Calu3 (cell line): ENCODE measurements around the gene RYR1. TPM values are rescaled to one million over a fixed set of nuclear protein-coding genes. Genes with fewer than 3 reads are reported as not detected.

ENCODE experiments used
- BruUV-seq: library from RNA; stranded (reverse); fragments of 400-500 nt; replicated peaks from 2 replicates; lab custom pipeline; 2021; lab: Mats Ljungman, UMichigan
- CTCF ChIA-PET: fragments of 300-600 bp; sonication (Branson Sonifier 250); formaldehyde crosslinking; loops from one replicate; lab custom pipeline; 2022; ENCODE audit warnings: antibody characterized with exemption; lab: Charles Lee
- DNase-seq: peaks from one replicate; pipeline ENCODE4 v3.0.0; 2022
- H3K27ac Mint-ChIP-seq: one replicate; pipeline ENCODE4 v1.8.0; 2022; ENCODE audit warnings: mixed read lengths; ENCODE audit not compliant: unreplicated experiment
- H3K27me3 Mint-ChIP-seq: one replicate; pipeline ENCODE4 v1.8.0; 2022; ENCODE audit warnings: mixed read lengths; ENCODE audit not compliant: unreplicated experiment
- H3K36me3 Mint-ChIP-seq: one replicate; pipeline ENCODE4 v1.8.0; 2022; ENCODE audit warnings: mild to moderate bottlenecking, moderate library complexity, mixed read lengths; ENCODE audit not compliant: insufficient read depth, unreplicated experiment
- H3K4me1 Mint-ChIP-seq: one replicate; pipeline ENCODE4 v1.8.0; 2022; ENCODE audit warnings: mild to moderate bottlenecking, low read depth, mixed read lengths; ENCODE audit not compliant: unreplicated experiment
- H3K4me3 Mint-ChIP-seq: one replicate; pipeline ENCODE4 v1.8.0; 2022; ENCODE audit warnings: mild to moderate bottlenecking, low read depth, moderate library complexity, mixed read lengths; ENCODE audit not compliant: unreplicated experiment
- H3K9me3 Mint-ChIP-seq: one replicate; pipeline ENCODE4 v1.8.0; 2022; ENCODE audit warnings: low read depth, mixed read lengths; ENCODE audit not compliant: unreplicated experiment
- intact Hi-C: fragments of 100-400 bp; cut with micrococcal nuclease; formaldehyde crosslinking; loops from one replicate; pipeline ENCODE4 v1.10.0; 2022; ENCODE audit not compliant: unreplicated experiment
- total RNA-seq: library from RNA; stranded (reverse); gene quantifications from 2 replicates; pipeline ENCODE4 v1.2.3, GENCODE V29; 2022
- TF ChIP-seq, protein P1 (sequence below): fragments of 200-600 bp; IDR thresholded peaks from one replicate; pipeline ENCODE4 v1.8.0; 2022; ENCODE audit warnings: antibody characterized with exemption; ENCODE audit not compliant: unreplicated experiment

The RYR1 gene
- total RNA-seq, 1 experiment from 2014 or later: 1.4 TPM

DNA sequence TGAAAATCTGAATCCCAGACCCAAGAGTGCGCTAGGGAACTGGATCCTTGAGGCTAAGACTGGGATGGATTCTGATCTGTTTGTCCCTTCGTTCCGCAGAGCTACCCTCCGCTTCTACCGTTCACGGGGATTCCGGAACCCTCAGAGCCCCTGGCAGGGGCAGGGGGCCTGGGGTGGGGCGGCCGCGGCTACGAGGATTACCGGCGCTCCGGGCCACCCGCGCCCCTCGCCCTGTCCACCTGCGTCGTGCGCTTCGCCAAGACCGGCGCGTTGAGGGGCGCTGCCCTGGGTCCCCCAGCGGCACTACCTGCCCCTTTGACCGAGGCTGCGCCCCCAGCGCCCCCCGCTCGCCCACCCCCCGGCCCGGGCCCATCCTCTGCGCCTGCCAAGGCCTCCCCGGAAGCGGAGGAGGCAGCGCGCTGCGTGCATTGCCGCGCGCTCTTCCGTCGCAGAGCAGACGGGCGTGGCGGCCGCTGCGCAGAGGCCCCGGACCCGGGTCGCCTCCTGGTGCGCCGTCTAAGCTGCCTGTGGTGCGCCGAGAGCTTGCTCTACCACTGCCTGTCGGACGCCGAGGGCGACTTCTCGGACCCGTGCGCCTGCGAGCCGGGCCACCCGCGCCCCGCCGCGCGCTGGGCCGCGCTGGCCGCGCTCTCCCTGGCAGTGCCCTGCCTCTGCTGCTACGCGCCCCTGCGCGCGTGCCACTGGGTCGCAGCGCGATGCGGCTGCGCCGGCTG lies 37.9 kb upstream of the RYR1 start:
- TF ChIP-seq, protein P1, sequence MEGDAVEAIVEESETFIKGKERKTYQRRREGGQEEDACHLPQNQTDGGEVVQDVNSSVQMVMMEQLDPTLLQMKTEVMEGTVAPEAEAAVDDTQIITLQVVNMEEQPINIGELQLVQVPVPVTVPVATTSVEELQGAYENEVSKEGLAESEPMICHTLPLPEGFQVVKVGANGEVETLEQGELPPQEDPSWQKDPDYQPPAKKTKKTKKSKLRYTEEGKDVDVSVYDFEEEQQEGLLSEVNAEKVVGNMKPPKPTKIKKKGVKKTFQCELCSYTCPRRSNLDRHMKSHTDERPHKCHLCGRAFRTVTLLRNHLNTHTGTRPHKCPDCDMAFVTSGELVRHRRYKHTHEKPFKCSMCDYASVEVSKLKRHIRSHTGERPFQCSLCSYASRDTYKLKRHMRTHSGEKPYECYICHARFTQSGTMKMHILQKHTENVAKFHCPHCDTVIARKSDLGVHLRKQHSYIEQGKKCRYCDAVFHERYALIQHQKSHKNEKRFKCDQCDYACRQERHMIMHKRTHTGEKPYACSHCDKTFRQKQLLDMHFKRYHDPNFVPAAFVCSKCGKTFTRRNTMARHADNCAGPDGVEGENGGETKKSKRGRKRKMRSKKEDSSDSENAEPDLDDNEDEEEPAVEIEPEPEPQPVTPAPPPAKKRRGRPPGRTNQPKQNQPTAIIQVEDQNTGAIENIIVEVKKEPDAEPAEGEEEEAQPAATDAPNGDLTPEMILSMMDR: no peak
- Mint-ChIP-seq H3K4me1 (peaks cover 10% of the 10 kb centered on the region), H3K9me3 (no peaks in the 10 kb centered on the region), H3K36me3 (peaks cover 5% of the 10 kb centered on the region), H3K4me3 (no peak overlapping the region), H3K27ac (no peak overlapping the region), H3K27me3 (peaks cover 3% of the 10 kb centered on the region)
- CTCF ChIA-PET: no interaction called here
- BruUV-seq: no TSS peak
- DNase-seq: no peak
- intact Hi-C loops: no loop called here

DNA sequence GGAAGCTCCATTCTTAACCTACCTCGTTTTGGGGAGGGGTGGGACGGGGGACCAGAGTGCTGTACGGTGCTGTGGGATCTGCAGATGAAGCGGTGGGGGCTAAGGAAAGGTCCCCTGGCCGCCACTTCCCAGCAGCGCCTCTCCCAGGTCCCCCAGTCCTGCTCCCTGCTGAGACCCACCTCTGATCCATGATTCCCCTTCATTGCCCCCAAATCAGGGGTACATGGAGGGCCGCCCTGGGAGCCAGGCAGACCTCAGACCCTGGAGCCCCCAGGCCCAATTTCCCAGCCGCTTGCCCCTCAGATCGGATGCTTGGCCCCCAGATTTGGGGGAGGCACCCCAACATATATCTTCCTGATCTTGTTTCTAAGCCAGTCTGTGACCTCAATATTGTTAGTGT lies 34.4 kb upstream of the RYR1 start:
- Mint-ChIP-seq H3K36me3 (peaks cover 19% of the 10 kb centered on the region), H3K4me3 (no peak overlapping the region), H3K4me1 (no peaks in the 10 kb centered on the region), H3K9me3 (no peaks in the 10 kb centered on the region), H3K27ac (no peak overlapping the region), H3K27me3 (no peaks in the 10 kb centered on the region)
- DNase-seq: no peak
- CTCF ChIA-PET: interaction anchor here (0.7 to 1.4 kb wide), 2 partner anchors 9 to 534 kb away, joined by 3 to 4 read pairs; no protein-coding TSS in a partner anchor
- intact Hi-C loops: no loop called here
- no TSS peak for BruUV-seq
- TF ChIP-seq, protein P1: no peak

DNA sequence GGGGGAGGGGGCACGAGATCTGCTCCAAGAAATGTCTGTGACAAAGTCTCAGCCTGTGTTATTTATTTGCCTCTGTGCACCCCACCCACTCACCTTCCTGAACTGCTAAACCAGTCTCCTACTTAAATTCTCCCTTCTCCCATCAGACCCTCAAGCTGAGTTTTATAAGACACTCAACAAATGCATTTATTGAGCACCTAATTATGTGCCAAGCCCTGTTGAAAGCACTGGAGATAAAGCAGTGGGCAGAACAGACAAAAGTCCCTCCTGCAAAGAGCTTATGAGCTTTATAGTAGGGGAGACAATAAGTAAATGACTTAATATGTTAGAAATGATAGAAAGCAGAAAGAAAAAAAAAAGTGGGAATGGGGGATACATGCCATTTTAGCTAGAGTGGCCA lies 34.0 kb upstream of the RYR1 start:
- H3K4me3 Mint-ChIP-seq: no peak overlapping the region
- BruUV-seq: no TSS peak
- no peaks in the 10 kb centered on the region for H3K27me3 Mint-ChIP-seq
- H3K4me1 Mint-ChIP-seq: no peaks in the 10 kb centered on the region
- no peak for DNase-seq
- H3K27ac Mint-ChIP-seq: no peak overlapping the region
- intact Hi-C loops: no loop called here
- H3K9me3 Mint-ChIP-seq: no peaks in the 10 kb centered on the region
- CTCF ChIA-PET: interaction anchor here (1.4 kb wide), 2 partner anchors 10 to 12 kb away, joined by 3 to 5 read pairs; partner anchors contain the start of gene GGN
- peaks cover 23% of the 10 kb centered on the region for H3K36me3 Mint-ChIP-seq
- TF ChIP-seq, protein P1: no peak

DNA sequence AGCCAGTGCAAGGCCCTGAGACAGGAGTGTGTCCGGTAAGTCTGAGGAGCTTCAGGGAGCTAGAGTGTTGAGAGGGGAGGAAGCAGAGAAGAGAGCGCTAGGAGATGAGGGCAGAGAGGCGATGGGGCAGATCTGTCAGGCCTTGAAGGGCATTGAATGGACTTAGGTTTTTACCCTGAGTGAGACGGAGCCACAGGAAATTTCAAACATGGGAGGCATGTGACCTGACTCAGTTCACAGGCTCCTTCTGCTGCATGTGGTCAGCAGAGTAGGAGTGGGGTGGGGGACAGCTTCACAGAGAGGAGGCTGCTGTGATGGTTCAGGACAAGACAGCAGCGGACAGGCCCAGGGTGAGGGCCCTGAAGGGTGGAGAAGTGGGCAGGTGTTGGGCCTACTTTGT lies 33.1 kb upstream of the RYR1 start:
- intact Hi-C loops: loop anchor here (5.0 kb wide), 1 partner anchor 532 kb away; the partner anchor contains the start of genes MRPS12 and SARS2
- H3K4me3 Mint-ChIP-seq: no peak overlapping the region
- CTCF ChIA-PET: interaction anchor here (0.6 to 1.4 kb wide), 3 partner anchors 10 to 86 kb away, joined by 3 to 5 read pairs (median 4); partner anchors contain the start of gene GGN

More for the DNA sequence above, 33.1 kb upstream of the RYR1 start:
- no peak for DNase-seq
- Mint-ChIP-seq H3K27me3 (no peaks in the 10 kb centered on the region), H3K9me3 (no peaks in the 10 kb centered on the region), H3K36me3 (peaks cover 31% of the 10 kb centered on the region), H3K27ac (no peak overlapping the region), H3K4me1 (no peaks in the 10 kb centered on the region)
- TF ChIP-seq, protein P1: no peak
- no TSS peak for BruUV-seq
